ENCODE results near the gene HFE.
A peak's percentile ranks its signal among the peaks of the same experiment; 100 is the strongest.
"Not testable (repeated sequence)": the region's sequence is repeated elsewhere in the genome, so short reads cannot be mapped to it uniquely, and the experiment has no call there.

HFE gene

GRCh38 chr6:26115226-26115625 is 28.0 kb downstream of the HFE start:
- DNase-seq = no peak

- no peak for DNase-seq
Observed at GRCh38 chr6:26116267-26116666, 29.0 kb downstream of the HFE start.

GRCh38 chr6:26118999-26119398 is 31.8 kb downstream of the HFE start:
- no peak for DNase-seq

- DNase-seq = not testable (repeated sequence)
Observed at GRCh38 chr6:26120115-26120514, 32.9 kb downstream of the HFE start.

GRCh38 chr6:26120807-26121140 is 33.5 kb downstream of the HFE start:
- DNase-seq = no peak

GRCh38 chr6:26121141-26122004 is 34.1 kb downstream of the HFE start:
- DNase-seq = no peak

GRCh38 chr6:26122005-26122388 is 34.8 kb downstream of the HFE start:
- no peak for DNase-seq

- no peak for DNase-seq
Observed at GRCh38 chr6:26122402-26122792, 35.2 kb downstream of the HFE start.

GRCh38 chr6:26122793-26123674 is 35.8 kb downstream of the HFE start:
- DNase-seq = peak; percentile 24

- DNase-seq = peak; percentile 82
Observed at GRCh38 chr6:26123675-26123946, 36.4 kb downstream of the HFE start.

GRCh38 chr6:26123947-26124780 is 36.9 kb downstream of the HFE start:
- peak; percentile 82 for DNase-seq

GRCh38 chr6:26124781-26125685 is 37.8 kb downstream of the HFE start:
- no peak for DNase-seq

GRCh38 chr6:26126394-26127235 is 39.4 kb downstream of the HFE start:
- DNase-seq = no peak

GRCh38 chr6:26128013-26128771 is 41.0 kb downstream of the HFE start:
- DNase-seq = no peak

GRCh38 chr6:26129656-26130055 is 42.4 kb downstream of the HFE start:
- no peak for DNase-seq

GRCh38 chr6:26130581-26131249 is 43.5 kb downstream of the HFE start:
- DNase-seq = no peak

GRCh38 chr6:26131618-26132017 is 44.4 kb downstream of the HFE start:
- DNase-seq = no peak

- DNase-seq = no peak
Observed at GRCh38 chr6:26133730-26134129, 46.5 kb downstream of the HFE start.

- DNase-seq = no peak
Observed at GRCh38 chr6:26136321-26136720, 49.1 kb downstream of the HFE start.
